Mucosa of rectum (tissue), 2 donors: Measurements from ENCODE around the gene NTNG1.

Source experiments
- H3K27ac ChIP-seq, 2 donors: one replicate each; pipeline ENCODE4 v1.7.0; 2013; ENCODE audit warnings: inconsistent platforms in 2 of 2, low read depth in 2 of 2, low read length in 2 of 2
- H3K27me3 ChIP-seq, 2 donors: one replicate each; pipeline ENCODE4 v1.7.0; 2013; ENCODE audit warnings: low read length in 2 of 2; ENCODE audit not compliant: control insufficient read depth in 2 of 2, insufficient read depth in 2 of 2
- H3K36me3 ChIP-seq, 2 donors: one replicate each; pipeline ENCODE4 v1.7.0; 2013; ENCODE audit warnings: low read length in 2 of 2; ENCODE audit not compliant: control insufficient read depth in 2 of 2, insufficient read depth in 2 of 2
- H3K4me1 ChIP-seq, 2 donors: one replicate each; pipeline ENCODE4 v1.7.0; 2013; ENCODE audit warnings: low read length in 2 of 2, mild to moderate bottlenecking in 1 of 2; ENCODE audit not compliant: control insufficient read depth in 2 of 2, insufficient read depth in 2 of 2
- H3K4me3 ChIP-seq, 2 donors: one replicate each; pipeline ENCODE4 v1.7.0; 2013; ENCODE audit warnings: low read length in 2 of 2
- H3K9ac ChIP-seq, 2 donors: one replicate each; pipeline ENCODE4 v1.7.0; 2013; ENCODE audit warnings: low read length in 2 of 2, low read depth in 1 of 2, mild to moderate bottlenecking in 1 of 2
- H3K9me3 ChIP-seq, 2 donors: one replicate each; pipeline ENCODE4 v1.7.0; 2013; ENCODE audit warnings: low read length in 2 of 2; ENCODE audit not compliant: control insufficient read depth in 2 of 2
- donor health status: healthy.
- donor health status: Normal muscosa, but diverticular disease.

The NTNG1 gene

GRCh38 chr1:107122225-107122624 is 18.6 kb upstream of the NTNG1 start:
- no peak overlapping the region for H3K4me3 ChIP-seq
- H3K36me3 ChIP-seq = no peaks in the 10 kb centered on the region
- H3K9me3 ChIP-seq = no peaks in the 10 kb centered on the region
- H3K9ac ChIP-seq = no peak overlapping the region
- no peaks in the 10 kb centered on the region for H3K27me3 ChIP-seq
- H3K27ac ChIP-seq = no peak overlapping the region
- H3K4me1 ChIP-seq = no peaks in the 10 kb centered on the region

DNA sequence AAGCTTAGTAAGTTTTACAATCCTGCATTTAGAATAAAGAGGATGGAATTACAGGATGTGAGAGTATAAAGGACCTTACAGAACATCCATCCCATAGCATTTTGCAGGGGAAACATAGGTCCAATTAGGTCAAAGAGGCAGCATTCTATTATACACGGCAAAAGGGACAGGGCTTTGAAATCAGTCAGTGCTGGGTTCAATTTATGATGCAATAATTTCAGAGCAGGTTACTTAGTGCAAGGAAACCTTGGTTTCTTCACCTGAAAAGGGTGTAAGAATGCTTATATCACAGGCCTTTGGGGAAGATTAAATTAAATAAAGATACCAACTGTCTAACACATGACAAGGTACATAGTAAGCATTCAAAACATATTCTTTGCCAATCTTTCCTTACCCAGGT is 17.1 kb upstream of the NTNG1 start:
- Histone ChIP-seq H3K9me3 (no peaks in the 10 kb centered on the region), H3K4me3 (no peak overlapping the region), H3K9ac (no peak overlapping the region)

DNA sequence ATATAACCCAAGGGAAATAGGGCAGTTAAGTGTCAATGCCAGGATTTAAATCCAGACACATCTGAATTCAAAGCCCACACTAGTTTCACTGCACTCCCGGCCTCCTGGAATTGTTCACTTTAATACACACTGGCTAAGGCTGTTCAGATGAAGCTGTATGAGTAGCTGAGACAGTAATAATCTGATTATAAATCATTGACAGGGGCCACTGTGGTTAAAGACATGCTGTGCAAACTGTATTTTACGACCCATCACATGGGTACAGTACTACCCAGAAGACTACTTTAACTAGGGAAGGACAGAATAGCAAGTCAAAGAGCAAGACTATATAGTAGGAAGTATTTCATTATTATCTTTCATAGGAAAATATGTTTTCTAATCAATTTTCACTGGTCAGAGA is 16.1 kb upstream of the NTNG1 start:
- H3K9ac ChIP-seq = no peak overlapping the region
- no peak overlapping the region for H3K4me3 ChIP-seq
- no peaks in the 10 kb centered on the region for H3K9me3 ChIP-seq
- H3K27me3 ChIP-seq = no peaks in the 10 kb centered on the region
- H3K36me3 ChIP-seq = no peaks in the 10 kb centered on the region
- H3K27ac ChIP-seq = no peak overlapping the region
- no peaks in the 10 kb centered on the region for H3K4me1 ChIP-seq

More for the DNA sequence above, 17.1 kb upstream of the NTNG1 start:
- no peak overlapping the region for H3K27ac ChIP-seq
- no peaks in the 10 kb centered on the region for H3K36me3 ChIP-seq
- no peaks in the 10 kb centered on the region for H3K4me1 ChIP-seq
- H3K27me3 ChIP-seq = no peaks in the 10 kb centered on the region

GRCh38 chr1:107132195-107132594 is 8.6 kb upstream of the NTNG1 start:
- Histone ChIP-seq H3K4me3 (no peak overlapping the region), H3K9me3 (no peaks in the 10 kb centered on the region), H3K4me1 (no peaks in the 10 kb centered on the region), H3K9ac (no peak overlapping the region), H3K27me3 (no peaks in the 10 kb centered on the region), H3K36me3 (no peaks in the 10 kb centered on the region), H3K27ac (no peak overlapping the region)

DNA sequence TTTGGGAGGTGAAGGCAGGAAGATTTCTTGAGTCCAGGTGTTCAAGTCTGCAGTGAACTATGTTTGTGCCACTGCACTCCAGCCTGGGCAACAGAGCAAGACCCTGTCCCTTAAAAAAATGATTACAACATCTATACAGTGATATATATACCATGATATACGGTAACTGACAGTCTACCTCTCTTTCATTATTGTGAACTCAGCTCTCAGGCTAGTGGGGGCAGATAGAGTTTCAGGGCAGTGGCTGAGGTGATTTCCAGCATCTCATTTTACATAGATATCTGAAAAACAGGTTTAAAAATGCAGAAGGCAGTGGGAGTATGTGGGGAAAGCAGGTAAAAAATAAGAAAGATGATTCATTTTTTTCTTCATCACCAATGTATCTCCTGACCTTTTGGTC is 8.1 kb upstream of the NTNG1 start:
- H3K27ac ChIP-seq = no peak overlapping the region
- H3K9ac ChIP-seq = no peak overlapping the region
- no peaks in the 10 kb centered on the region for H3K9me3 ChIP-seq
- H3K36me3 ChIP-seq = no peaks in the 10 kb centered on the region
- no peaks in the 10 kb centered on the region for H3K4me1 ChIP-seq
- no peaks in the 10 kb centered on the region for H3K27me3 ChIP-seq
- no peak overlapping the region for H3K4me3 ChIP-seq

DNA sequence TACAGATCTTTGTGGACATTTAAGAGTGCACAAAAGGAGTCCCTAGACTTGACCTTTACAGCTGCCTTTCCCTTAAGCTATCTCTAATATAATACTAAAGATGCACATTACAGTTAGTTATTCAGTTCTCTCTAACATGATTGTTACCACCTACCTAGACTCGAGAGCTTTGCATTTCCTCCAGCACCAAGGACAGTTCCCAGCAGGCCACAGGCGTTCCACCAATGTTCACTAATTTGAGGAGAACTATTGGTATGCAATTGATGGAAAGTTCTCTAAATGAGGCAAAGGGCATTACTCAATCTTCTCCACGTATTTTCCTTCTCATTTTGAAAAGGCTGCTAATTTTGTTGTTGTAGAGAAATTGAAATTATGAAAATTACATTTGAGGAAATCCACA is 5.4 kb upstream of the NTNG1 start:
- Histone ChIP-seq H3K4me1 (peaks cover 0 to 3% of the 10 kb centered on the region in 2 donors), H3K36me3 (no peaks in the 10 kb centered on the region), H3K4me3 (no peak overlapping the region), H3K27ac (no peak overlapping the region), H3K9ac (no peak overlapping the region), H3K9me3 (no peaks in the 10 kb centered on the region), H3K27me3 (peaks cover 3 to 10% of the 10 kb centered on the region in 2 donors)

GRCh38 chr1:107138166-107138565 is 2.7 kb upstream of the NTNG1 start:
- H3K9me3 ChIP-seq = no peaks in the 10 kb centered on the region
- no peaks in the 10 kb centered on the region for H3K36me3 ChIP-seq
- H3K4me1 ChIP-seq = peaks cover 3 to 5% of the 10 kb centered on the region in 2 donors
- H3K27me3 ChIP-seq = peaks cover 12 to 14% of the 10 kb centered on the region in 2 donors
- no peak overlapping the region for H3K4me3 ChIP-seq
- no peak overlapping the region for H3K27ac ChIP-seq
- H3K9ac ChIP-seq = no peak overlapping the region

DNA sequence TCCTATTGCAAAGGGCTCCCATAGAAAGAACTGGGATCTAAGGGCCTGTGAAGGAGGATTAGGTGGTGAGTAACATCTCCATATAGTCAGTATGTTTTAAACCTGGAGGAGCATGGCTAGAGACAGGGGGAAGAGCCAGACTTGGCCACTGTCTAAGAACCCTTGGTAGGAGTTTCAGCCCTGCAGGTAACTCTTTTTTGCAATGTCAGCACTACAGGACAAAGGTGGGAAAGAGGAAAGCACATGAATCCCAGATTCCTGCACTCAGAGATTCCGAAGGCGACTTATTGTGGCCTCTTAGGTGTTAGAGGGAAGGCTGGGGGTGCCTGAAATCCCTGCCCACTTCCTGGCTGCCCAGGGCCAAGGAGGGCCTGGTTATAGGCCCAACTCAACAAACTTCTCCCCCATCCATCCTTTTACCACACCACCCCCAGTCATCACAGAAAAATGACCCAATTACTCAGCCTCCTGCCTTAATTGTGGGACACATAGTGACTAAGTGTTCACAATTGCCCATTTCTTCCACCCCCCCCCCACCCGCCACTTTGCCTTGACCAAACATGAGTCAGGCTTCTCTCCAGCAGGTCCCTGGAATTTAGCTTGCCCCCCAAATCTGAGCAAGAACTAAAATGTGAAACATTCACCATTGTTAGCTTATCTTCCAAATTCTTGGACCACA is 1.9 kb upstream of the NTNG1 start:
- Histone ChIP-seq H3K9me3 (no peaks in the 10 kb centered on the region), H3K36me3 (no peaks in the 10 kb centered on the region), H3K9ac (no peak overlapping the region), H3K27ac (no peak overlapping the region), H3K4me1 (peaks cover 3 to 5% of the 10 kb centered on the region in 2 donors), H3K4me3 (no peak overlapping the region), H3K27me3 (peaks cover 12 to 17% of the 10 kb centered on the region in 2 donors)

DNA sequence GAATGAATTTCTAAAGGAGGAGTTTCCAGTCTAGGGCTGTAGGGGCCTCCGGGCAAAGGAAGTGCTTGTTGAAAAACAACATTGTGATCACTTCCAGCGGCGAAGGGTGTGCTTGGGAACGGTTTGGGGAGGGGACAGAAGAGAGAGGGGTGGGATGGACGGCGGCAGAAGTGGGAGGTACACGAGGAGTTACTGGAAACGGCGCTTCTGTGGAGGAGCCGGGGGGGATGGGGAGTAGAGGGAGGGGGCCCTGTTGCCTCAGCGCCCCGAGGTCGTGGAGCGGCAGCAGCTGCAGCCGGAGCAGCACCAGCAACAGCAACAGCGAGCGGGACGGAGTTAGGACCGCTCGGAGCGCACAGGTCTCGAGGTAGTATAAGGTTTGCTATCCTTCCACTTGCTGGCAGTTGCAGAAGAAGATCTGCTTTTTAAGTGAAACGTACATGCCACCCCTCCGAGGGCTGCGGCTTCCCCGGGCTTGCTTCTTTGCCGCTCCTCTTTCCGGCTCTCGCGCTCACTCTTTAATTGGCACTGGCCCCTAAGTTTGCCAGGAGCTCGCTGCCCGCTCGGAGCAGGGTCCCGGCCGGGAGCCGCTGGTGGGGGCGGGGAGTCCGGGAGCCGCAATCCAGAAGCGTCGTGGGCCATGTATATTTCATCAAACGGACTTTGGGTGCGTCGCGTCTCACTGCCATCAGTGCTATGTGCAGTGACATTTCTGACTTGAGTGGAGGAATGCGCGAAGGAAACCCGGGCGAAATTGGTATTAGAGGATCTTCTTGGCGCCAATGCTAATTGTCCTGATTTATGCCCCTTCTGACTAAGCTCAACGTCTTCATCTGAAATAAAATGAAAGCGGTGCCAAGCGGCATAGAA is 771 bp upstream of the NTNG1 start:
- H3K36me3 ChIP-seq = no peaks in the 10 kb centered on the region
- H3K27me3 ChIP-seq = peaks cover 12 to 21% of the 10 kb centered on the region in 2 donors
- H3K4me3 ChIP-seq = peak overlapping the region; percentile 50 to 60
- no peak overlapping the region for H3K27ac ChIP-seq
- no peak overlapping the region for H3K9ac ChIP-seq
- peaks cover 3 to 5% of the 10 kb centered on the region in 2 donors for H3K4me1 ChIP-seq
- H3K9me3 ChIP-seq = no peaks in the 10 kb centered on the region

- peaks cover 3 to 5% of the 10 kb centered on the region in 2 donors for H3K4me1 ChIP-seq
- H3K9me3 ChIP-seq = no peaks in the 10 kb centered on the region
- no peak overlapping the region for H3K9ac ChIP-seq
- peak overlapping the region; percentile 46 to 51 for H3K4me3 ChIP-seq
- peaks cover 12 to 21% of the 10 kb centered on the region in 2 donors for H3K27me3 ChIP-seq
- H3K27ac ChIP-seq = no peak overlapping the region
- H3K36me3 ChIP-seq = no peaks in the 10 kb centered on the region
Measured at GRCh38 chr1:107141491-107142126, 770 bp downstream of the NTNG1 start.
